Endothelial cell of umbilical vein (primary cell): ENCODE results near the gene TRAPPC14.

ENCODE experiments used
- EZH2 ChIP-seq: IDR thresholded peaks from 2 replicates; pipeline ENCODE4 v1.6.1; 2012; ENCODE audit warnings: borderline replicate concordance, low read depth, mild to moderate bottlenecking, moderate library complexity, low read length, inconsistent platforms; ENCODE audit not compliant: severe bottlenecking
- GATA2 ChIP-seq: IDR thresholded peaks from 2 replicates; pipeline ENCODE4 v1.7.0; 2011; ENCODE audit warnings: low read depth, mild to moderate bottlenecking, moderate library complexity, mixed read lengths, low read length; ENCODE audit not compliant: insufficient read length, insufficient read depth
- POLR2A ChIP-seq: IDR thresholded peaks from 2 replicates; pipeline ENCODE4 v1.6.1; 2012; ENCODE audit warnings: low read depth, mild to moderate bottlenecking, control low read depth, low read length
- POLR2AphosphoS5 ChIP-seq: IDR thresholded peaks from 2 replicates; pipeline ENCODE4 v1.6.1; 2012; ENCODE audit warnings: low read depth, mild to moderate bottlenecking, control low read depth, low read length, moderate library complexity; ENCODE audit not compliant: insufficient read depth
- TF ChIP-seq, protein P1 (sequence below), 2 donors: IDR thresholded peaks; 1 replicate in 1 of 2; 2 replicates in 1 of 2; pipeline ENCODE4 v1.5.1; 2011; ENCODE audit warnings: low read length in 2 of 2, mild to moderate bottlenecking in 2 of 2, moderate library complexity in 2 of 2, control low read depth in 1 of 2, inconsistent platforms in 1 of 2, low read depth in 1 of 2; ENCODE audit not compliant: insufficient read depth in 1 of 2; ENCODE audit errors: extremely low read depth in 1 of 2
- TF ChIP-seq, protein P2 (sequence below): IDR thresholded peaks from 2 replicates; pipeline ENCODE4 v1.6.1; 2011; ENCODE audit not compliant: insufficient read depth, insufficient read length

DNA sequence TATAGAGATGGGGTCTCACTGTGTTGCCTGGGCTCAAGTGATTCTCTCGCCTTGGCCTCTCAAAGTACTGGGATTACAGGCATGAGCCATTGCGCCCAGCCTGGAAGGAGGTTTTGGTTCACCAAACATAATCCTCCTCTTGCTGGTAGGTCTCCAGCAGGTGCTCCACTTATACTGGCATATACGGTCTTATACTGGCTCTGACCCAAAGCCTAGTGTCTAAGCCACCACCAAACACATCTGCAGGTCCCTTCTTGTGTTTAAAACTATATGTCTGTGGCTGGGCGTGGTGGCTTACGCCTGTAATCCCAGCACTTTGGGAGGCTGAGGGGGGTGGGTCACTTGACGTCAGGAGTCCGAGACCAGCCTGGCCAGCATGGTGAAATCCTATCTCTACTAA lies 26.4 kb downstream of the TRAPPC14 start:
- TF ChIP-seq POLR2AphosphoS5, result no peak
- TF ChIP-seq EZH2, result no peak
- TF ChIP-seq POLR2A, result no peak
- TF ChIP-seq, protein P1, sequence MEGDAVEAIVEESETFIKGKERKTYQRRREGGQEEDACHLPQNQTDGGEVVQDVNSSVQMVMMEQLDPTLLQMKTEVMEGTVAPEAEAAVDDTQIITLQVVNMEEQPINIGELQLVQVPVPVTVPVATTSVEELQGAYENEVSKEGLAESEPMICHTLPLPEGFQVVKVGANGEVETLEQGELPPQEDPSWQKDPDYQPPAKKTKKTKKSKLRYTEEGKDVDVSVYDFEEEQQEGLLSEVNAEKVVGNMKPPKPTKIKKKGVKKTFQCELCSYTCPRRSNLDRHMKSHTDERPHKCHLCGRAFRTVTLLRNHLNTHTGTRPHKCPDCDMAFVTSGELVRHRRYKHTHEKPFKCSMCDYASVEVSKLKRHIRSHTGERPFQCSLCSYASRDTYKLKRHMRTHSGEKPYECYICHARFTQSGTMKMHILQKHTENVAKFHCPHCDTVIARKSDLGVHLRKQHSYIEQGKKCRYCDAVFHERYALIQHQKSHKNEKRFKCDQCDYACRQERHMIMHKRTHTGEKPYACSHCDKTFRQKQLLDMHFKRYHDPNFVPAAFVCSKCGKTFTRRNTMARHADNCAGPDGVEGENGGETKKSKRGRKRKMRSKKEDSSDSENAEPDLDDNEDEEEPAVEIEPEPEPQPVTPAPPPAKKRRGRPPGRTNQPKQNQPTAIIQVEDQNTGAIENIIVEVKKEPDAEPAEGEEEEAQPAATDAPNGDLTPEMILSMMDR (IDR thresholded peaks at IDR 0.05; ENCODE audit: extremely low read depth in 1 of 2, insufficient read depth in 1 of 2, low read depth in 1 of 2, low read length in 2 of 2), result no peak
- TF ChIP-seq, protein P2, sequence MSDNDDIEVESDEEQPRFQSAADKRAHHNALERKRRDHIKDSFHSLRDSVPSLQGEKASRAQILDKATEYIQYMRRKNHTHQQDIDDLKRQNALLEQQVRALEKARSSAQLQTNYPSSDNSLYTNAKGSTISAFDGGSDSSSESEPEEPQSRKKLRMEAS, result no peak
- TF ChIP-seq GATA2, result no peak
